SK-N-MC (cell line): ENCODE measurements around the gene MDH2.
"Not testable (repeated sequence)": the region's sequence is repeated elsewhere in the genome, so short reads cannot be mapped to it uniquely, and the experiment has no call there.

Experiments used
- DNase-seq: peaks from one replicate; pipeline ENCODE4 v3.0.0-alpha.2; 2011; ENCODE audit warnings: low read depth, low spot score
- H3K27ac ChIP-seq: fragments of 200-600 bp; sonication (generic); 2 replicates; pipeline ENCODE4 v1.5.1; 2016; ENCODE audit warnings: mixed run types
- H3K36me3 ChIP-seq: fragments of 200-600 bp; sonication (generic); 2 replicates; pipeline ENCODE4 v1.6.1; 2017; ENCODE audit warnings: antibody characterized with exemption, low read length, mixed read lengths; ENCODE audit not compliant: insufficient read depth
- H3K4me3 ChIP-seq: fragments of 200-600 bp; sonication (generic); 2 replicates; pipeline ENCODE4 v1.5.1; 2016
- H3K9ac ChIP-seq: fragments of 200-600 bp; sonication (generic); 2 replicates; pipeline ENCODE4 v1.8.0; 2017; ENCODE audit warnings: mixed run types, mixed read lengths; ENCODE audit not compliant: insufficient read length
- H3K9me3 ChIP-seq: fragments of 200-600 bp; sonication (generic); 2 replicates; pipeline ENCODE4 v1.6.1; 2017; ENCODE audit warnings: low read depth, mild to moderate bottlenecking, antibody characterized with exemption, low read length, moderate library complexity, mixed read lengths
- EZH2 ChIP-seq: fragments of 200-600 bp; sonication (generic); IDR thresholded peaks from one replicate; pipeline ENCODE4 v1.6.1; 2017; ENCODE audit warnings: antibody characterized with exemption
- FOXP2 ChIP-seq: optimal IDR thresholded peaks from 2 replicates; pipeline ENCODE3; 2011; ENCODE audit warnings: mild to moderate bottlenecking, moderate library complexity; ENCODE audit not compliant: insufficient read depth; ENCODE audit errors: extremely low read length, control extremely low read depth
- POLR2AphosphoS5 ChIP-seq: IDR thresholded peaks from 2 replicates; pipeline ENCODE4 v1.6.1; 2012; ENCODE audit warnings: mild to moderate bottlenecking, low read depth, low read length, borderline replicate concordance

Gene MDH2

GRCh38 chr7:76072243-76073148 lies 24.6 kb downstream of the MDH2 start:
- Histone ChIP-seq H3K27ac (no peak overlapping the region; the same call in 1 of the 2 replicates), H3K9ac (peak overlapping the region; percentile 73), H3K4me3 (no peak overlapping the region), H3K36me3 (no peaks in the 10 kb centered on the region), H3K9me3 (no peaks in the 10 kb centered on the region)
- TF ChIP-seq EZH2: no peak
- TF ChIP-seq POLR2AphosphoS5: no peak
- no peak for TF ChIP-seq FOXP2
- DNase-seq: no peak

- DNase-seq: no peak
- Histone ChIP-seq H3K4me3 (no peak overlapping the region), H3K27ac (no peak overlapping the region), H3K36me3 (no peaks in the 10 kb centered on the region), H3K9me3 (no peaks in the 10 kb centered on the region), H3K9ac (no peak overlapping the region)
- no peak for TF ChIP-seq FOXP2
- TF ChIP-seq EZH2: no peak
- no peak for TF ChIP-seq POLR2AphosphoS5
Observed at GRCh38 chr7:76073335-76073990, 25.6 kb downstream of the MDH2 start.

GRCh38 chr7:76074306-76074971 lies 26.5 kb downstream of the MDH2 start:
- Histone ChIP-seq H3K9ac (no peak overlapping the region), H3K9me3 (no peaks in the 10 kb centered on the region), H3K36me3 (no peaks in the 10 kb centered on the region), H3K4me3 (no peak overlapping the region), H3K27ac (no peak overlapping the region)
- TF ChIP-seq POLR2AphosphoS5: no peak
- TF ChIP-seq EZH2: no peak
- TF ChIP-seq FOXP2: no peak
- DNase-seq: no peak

- TF ChIP-seq EZH2 (no peak), FOXP2 (no peak), POLR2AphosphoS5 (no peak)
- H3K9me3 ChIP-seq: no peaks in the 10 kb centered on the region
- H3K36me3 ChIP-seq: no peaks in the 10 kb centered on the region
- DNase-seq: no peak
- H3K4me3 ChIP-seq: no peak overlapping the region
- H3K9ac ChIP-seq: no peak overlapping the region
- H3K27ac ChIP-seq: no peak overlapping the region
Observed at GRCh38 chr7:76074972-76075370, 27.1 kb downstream of the MDH2 start.

- Histone ChIP-seq H3K36me3 (no peaks in the 10 kb centered on the region), H3K9me3 (no peaks in the 10 kb centered on the region), H3K27ac (no peak overlapping the region), H3K9ac (no peak overlapping the region), H3K4me3 (no peak overlapping the region)
- DNase-seq: no peak
- no peak for TF ChIP-seq POLR2AphosphoS5
- TF ChIP-seq EZH2: no peak
- TF ChIP-seq FOXP2: no peak
Observed at GRCh38 chr7:76076995-76077394, 29.1 kb downstream of the MDH2 start.

- H3K9ac ChIP-seq: no peak overlapping the region
- TF ChIP-seq EZH2 (no peak), POLR2AphosphoS5 (no peak)
- no peak overlapping the region for H3K27ac ChIP-seq
- no peak overlapping the region for H3K4me3 ChIP-seq
- no peaks in the 10 kb centered on the region for H3K36me3 ChIP-seq
- DNase-seq: no peak
- H3K9me3 ChIP-seq: no peaks in the 10 kb centered on the region
Observed at GRCh38 chr7:76077435-76077834, 29.5 kb downstream of the MDH2 start.

GRCh38 chr7:76080204-76080603 lies 32.3 kb downstream of the MDH2 start:
- Histone ChIP-seq H3K9ac (no peak overlapping the region), H3K27ac (no peak overlapping the region), H3K9me3 (no peaks in the 10 kb centered on the region), H3K36me3 (no peaks in the 10 kb centered on the region), H3K4me3 (no peak overlapping the region)
- TF ChIP-seq FOXP2 (no peak), POLR2AphosphoS5 (no peak), EZH2 (no peak)
- no peak for DNase-seq

- H3K9me3 ChIP-seq, H3K36me3 ChIP-seq, H3K27ac ChIP-seq, H3K4me3 ChIP-seq, H3K9ac ChIP-seq, DNase-seq: not testable (repeated sequence)
Observed at GRCh38 chr7:76084115-76084514, 36.2 kb downstream of the MDH2 start.
